Measurements from ENCODE around the gene PHKA2. TPM values are rescaled to one million over a fixed set of nuclear protein-coding genes. Genes with fewer than 3 reads are reported as not detected.

PHKA2 gene
- total and polyA plus RNA-seq, 7 donors: 4.2 to 22.7 (median 11.1) TPM

DNA sequence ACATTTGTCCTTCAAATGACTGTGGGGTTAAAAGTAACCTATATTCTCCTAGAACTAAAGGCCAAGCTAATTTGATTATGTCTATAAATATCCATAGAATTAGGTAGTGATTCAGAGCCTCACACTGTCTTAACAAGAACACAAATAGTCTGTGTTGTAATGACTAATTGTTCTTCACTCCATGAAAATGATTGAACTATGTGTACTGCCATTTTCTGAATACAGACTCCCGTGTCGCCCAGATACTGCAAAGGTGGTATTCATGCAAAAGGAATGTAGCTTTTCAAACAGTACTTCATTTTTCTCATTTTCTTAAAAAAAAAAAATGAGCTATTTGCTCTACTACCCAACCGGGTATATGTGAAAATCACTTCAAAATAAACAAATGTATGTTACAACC is 11.3 kb upstream of the PHKA2 start:
- no peaks in the 10 kb centered on the region for H3K36me3 ChIP-seq
- intact Hi-C loops (cut with DNase I): no loop called here
- H3K27ac ChIP-seq: no peak overlapping the region
- no peak for DNase-seq
- H3K9me3 ChIP-seq: no peaks in the 10 kb centered on the region
- no peaks in the 10 kb centered on the region for H3K27me3 ChIP-seq
- H3K4me3 ChIP-seq: no peak overlapping the region
- WGBS, 2 donors: 86 to 90% methylated on average over 3 of the region's 3 CpGs
- TF ChIP-seq CTCF (IDR thresholded peaks at IDR 0.05) (no peak), EP300 (IDR thresholded peaks at IDR 0.05) (no peak), POLR2A (IDR thresholded peaks at IDR 0.05) (no peak), POLR2AphosphoS5 (IDR thresholded peaks at IDR 0.05) (no peak)
- H3K4me1 ChIP-seq: no peaks in the 10 kb centered on the region

- DNase-seq: no peak
- no peaks in the 10 kb centered on the region for H3K36me3 ChIP-seq
- 65 to 75% methylated on average over 3 of the region's 3 CpGs for WGBS, 2 donors
- no peak overlapping the region for H3K4me3 ChIP-seq
- H3K27ac ChIP-seq: no peak overlapping the region
- intact Hi-C loops (cut with DNase I): no loop called here
- no peak for TF ChIP-seq EP300 (IDR thresholded peaks at IDR 0.05)
- TF ChIP-seq POLR2A (IDR thresholded peaks at IDR 0.05): no peak
- no peak for TF ChIP-seq POLR2AphosphoS5 (IDR thresholded peaks at IDR 0.05)
- no peak for TF ChIP-seq CTCF (IDR thresholded peaks at IDR 0.05)
- no peaks in the 10 kb centered on the region for H3K27me3 ChIP-seq
- no peaks in the 10 kb centered on the region for H3K9me3 ChIP-seq
- no peaks in the 10 kb centered on the region for H3K4me1 ChIP-seq
Observed at GRCh38 chrX:18994713-18995112, 10.8 kb upstream of the PHKA2 start.

DNA sequence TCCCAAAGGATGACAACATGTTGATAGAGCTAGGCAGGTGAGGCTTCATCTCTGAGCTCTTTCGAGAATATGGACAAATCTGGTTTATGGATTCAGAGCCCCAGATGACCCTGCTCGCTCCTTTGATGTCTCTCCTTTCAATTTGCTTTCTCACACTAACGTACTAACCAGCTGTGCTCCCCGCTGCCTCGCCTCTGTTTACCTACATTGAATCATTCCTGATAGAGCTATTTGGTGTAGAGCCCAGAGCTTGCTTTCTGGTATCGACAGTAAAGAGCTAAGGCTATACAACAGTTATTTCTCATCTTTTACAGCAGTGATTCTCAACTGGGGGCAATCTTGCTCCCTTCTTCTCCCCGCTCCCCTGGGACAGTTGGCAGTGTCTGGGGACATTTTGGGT is 8.9 kb upstream of the PHKA2 start:
- no peaks in the 10 kb centered on the region for H3K36me3 ChIP-seq
- H3K9me3 ChIP-seq: no peaks in the 10 kb centered on the region
- 22 to 82% methylated on average over 7 of the region's 7 CpGs for WGBS, 2 donors
- TF ChIP-seq POLR2A (IDR thresholded peaks at IDR 0.05) (no peak), EP300 (IDR thresholded peaks at IDR 0.05) (no peak), CTCF (IDR thresholded peaks at IDR 0.05) (no peak), POLR2AphosphoS5 (IDR thresholded peaks at IDR 0.05) (no peak)
- intact Hi-C loops (cut with DNase I): no loop called here
- DNase-seq: no peak
- no peak overlapping the region for H3K4me3 ChIP-seq
- no peak overlapping the region for H3K27ac ChIP-seq
- no peaks in the 10 kb centered on the region for H3K4me1 ChIP-seq
- H3K27me3 ChIP-seq: no peaks in the 10 kb centered on the region

- no peak for TF ChIP-seq POLR2A (IDR thresholded peaks at IDR 0.05)
- TF ChIP-seq CTCF (IDR thresholded peaks at IDR 0.05): no peak
- no peaks in the 10 kb centered on the region for H3K36me3 ChIP-seq
- peak overlapping the region; percentile 47 to 74 (median 70) for H3K4me3 ChIP-seq
- intact Hi-C loops (cut with DNase I): loop anchor here (5.0 to 10.0 kb wide), 3 partner anchors 310 to 558 kb away; partner anchors contain the start of genes CDKL5, PDHA1 and RS1
- 3 to 6% methylated on average over 4 of the region's 4 CpGs for WGBS, 2 donors
- H3K27ac ChIP-seq: peak overlapping the region; percentile 86 to 90 (median 88)
- no peaks in the 10 kb centered on the region for H3K9me3 ChIP-seq
- H3K27me3 ChIP-seq: peaks cover 0 to 5% (median 0%) of the 10 kb centered on the region in 3 donors
- DNase-seq: no peak
- H3K4me1 ChIP-seq: peaks cover 0 to 11% (median 6%) of the 10 kb centered on the region in 4 donors
Observed at GRCh38 chrX:18985186-18985435, 1.2 kb upstream of the PHKA2 start.

Measured in sigmoid colon (tissue), 7 donors.